ENCODE data around the gene NUDT16L1.

DNA sequence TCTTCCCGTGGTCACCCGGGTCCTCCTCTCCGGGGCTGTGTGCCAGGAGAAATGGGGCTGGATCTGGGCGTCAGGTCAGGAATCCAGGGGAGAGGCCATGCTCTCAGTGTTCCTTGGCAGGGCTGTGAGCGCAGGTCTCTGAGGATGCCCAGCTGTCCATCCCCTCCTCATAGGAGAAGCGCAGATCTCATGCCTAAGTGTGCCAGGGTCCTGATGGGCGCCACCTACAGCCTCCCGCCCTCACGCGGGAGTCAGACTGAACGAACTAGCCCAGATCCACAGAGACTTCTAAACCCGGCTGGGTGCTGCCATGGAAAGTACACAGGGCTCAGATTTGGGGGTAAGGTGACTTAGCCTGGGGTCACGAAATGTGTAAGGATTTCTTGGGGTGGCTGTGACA is 44.4 kb upstream of the NUDT16L1 start:
- TF ChIP-seq, protein P1, sequence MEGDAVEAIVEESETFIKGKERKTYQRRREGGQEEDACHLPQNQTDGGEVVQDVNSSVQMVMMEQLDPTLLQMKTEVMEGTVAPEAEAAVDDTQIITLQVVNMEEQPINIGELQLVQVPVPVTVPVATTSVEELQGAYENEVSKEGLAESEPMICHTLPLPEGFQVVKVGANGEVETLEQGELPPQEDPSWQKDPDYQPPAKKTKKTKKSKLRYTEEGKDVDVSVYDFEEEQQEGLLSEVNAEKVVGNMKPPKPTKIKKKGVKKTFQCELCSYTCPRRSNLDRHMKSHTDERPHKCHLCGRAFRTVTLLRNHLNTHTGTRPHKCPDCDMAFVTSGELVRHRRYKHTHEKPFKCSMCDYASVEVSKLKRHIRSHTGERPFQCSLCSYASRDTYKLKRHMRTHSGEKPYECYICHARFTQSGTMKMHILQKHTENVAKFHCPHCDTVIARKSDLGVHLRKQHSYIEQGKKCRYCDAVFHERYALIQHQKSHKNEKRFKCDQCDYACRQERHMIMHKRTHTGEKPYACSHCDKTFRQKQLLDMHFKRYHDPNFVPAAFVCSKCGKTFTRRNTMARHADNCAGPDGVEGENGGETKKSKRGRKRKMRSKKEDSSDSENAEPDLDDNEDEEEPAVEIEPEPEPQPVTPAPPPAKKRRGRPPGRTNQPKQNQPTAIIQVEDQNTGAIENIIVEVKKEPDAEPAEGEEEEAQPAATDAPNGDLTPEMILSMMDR (IDR thresholded peaks at IDR 0.05) = no peak
- no peak for TF ChIP-seq EP300 (IDR thresholded peaks at IDR 0.05)
